Omental fat pad (tissue), 4 donors: ENCODE results near the gene RPE. TPM values are rescaled to one million over a fixed set of nuclear protein-coding genes. Genes with fewer than 3 reads are reported as not detected.

ENCODE experiments used
- ATAC-seq: fragments of 150-250 bp; one replicate; pipeline ENCODE4 v1.9.1; 2016; ENCODE audit warnings: mild to moderate bottlenecking, moderate library complexity; ENCODE audit not compliant: low FRiP score
- DNase-seq: peaks from one replicate; pipeline ENCODE4 v3.0.0-alpha.2; 2019; ENCODE audit warnings: low spot score
- CTCF ChIP-seq, 3 donors: fragments of 450-650 bp; IDR thresholded peaks; one replicate each; pipeline ENCODE4 v1.5.1; 2016 to 2017; ENCODE audit warnings: antibody characterized with exemption in 3 of 3, mild to moderate bottlenecking in 3 of 3, moderate library complexity in 2 of 3
- total RNA-seq, 4 donors: library from RNA; depleted of rRNA; stranded (reverse); fragments of >200 nt; gene quantifications; one replicate each; pipeline ENCODE4 v1.1.0, GENCODE V29; 2016

The RPE gene
- total RNA-seq, 4 donors from 2014 or later = 45.3 to 63.2 (median 50.4) TPM

DNA sequence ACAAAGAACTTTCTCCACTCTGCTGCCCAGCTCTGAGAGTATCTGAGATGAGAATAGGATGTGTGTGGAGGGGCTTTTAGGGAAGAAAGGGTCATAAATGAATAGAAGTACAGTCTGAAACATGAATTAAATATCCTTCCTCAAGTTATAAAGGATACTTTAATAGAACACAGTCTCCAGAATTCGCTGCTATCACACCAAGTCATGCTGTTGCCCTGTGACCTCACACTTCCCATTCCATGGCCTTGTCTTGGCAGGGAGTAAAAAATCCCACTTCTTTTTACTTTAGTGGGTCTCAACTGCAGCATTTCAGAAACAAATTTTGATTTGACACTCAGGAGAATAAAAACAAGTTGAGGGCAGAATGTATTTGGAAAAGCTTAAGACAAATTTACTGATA lies 3.8 kb upstream of the RPE start:
- DNase-seq (no peak), ATAC-seq (no peak)
- TF ChIP-seq CTCF (IDR thresholded peaks at IDR 0.05) = no peak

DNA sequence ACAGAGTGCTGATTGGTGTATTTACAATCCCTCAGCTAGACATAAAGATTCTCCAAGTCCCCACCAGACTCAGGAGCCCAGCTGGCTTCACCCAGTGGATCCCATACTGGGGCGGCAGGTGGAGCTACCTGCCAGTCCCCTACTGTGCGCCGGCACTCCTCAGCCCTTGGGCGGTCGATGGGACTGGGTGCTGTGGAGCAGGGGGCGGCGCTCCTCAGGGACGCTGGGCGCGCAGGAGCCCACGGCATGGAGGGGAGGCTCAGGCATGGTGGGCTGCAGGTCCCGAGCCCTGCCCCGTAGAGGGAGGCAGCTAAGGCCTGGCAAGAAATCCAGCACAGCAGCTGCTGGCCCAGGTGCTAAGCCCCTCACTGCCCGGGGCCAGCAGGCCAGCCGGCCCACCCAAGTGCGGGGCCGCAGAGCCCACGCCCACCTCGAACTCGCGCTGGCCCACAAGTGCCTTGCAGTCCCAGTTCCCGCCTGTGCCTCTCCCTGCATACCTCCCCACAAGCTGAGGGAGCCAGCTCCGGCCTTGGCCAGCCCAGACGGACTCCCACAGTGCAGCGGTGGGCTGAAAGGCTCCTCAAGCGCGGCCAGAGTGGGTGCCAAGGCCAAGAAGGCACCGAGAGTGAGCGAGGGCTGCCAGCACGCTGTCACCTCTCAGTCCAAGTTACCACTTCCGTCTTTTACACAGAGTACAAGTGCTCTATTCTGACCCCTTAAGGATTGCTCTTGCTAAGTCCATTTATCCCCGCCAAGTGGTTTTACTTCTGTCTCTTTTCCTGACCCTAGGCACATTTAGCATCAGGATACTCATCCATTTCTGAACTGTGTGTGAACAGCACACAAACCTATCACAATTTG lies 1.7 kb upstream of the RPE start:
- DNase-seq (no peak), ATAC-seq (no peak)
- TF ChIP-seq CTCF (IDR thresholded peaks at IDR 0.05) = no peak

- TF ChIP-seq CTCF (IDR thresholded peaks at IDR 0.05) = no peak
- ATAC-seq (no peak), DNase-seq (no peak)
Observed at GRCh38 chr2:210003359-210003758, 921 bp downstream of the RPE start.

- ATAC-seq (no peak), DNase-seq (no peak)
- TF ChIP-seq CTCF (IDR thresholded peaks at IDR 0.05) = no peak
Observed at GRCh38 chr2:210004881-210005280, 2.4 kb downstream of the RPE start.

DNA sequence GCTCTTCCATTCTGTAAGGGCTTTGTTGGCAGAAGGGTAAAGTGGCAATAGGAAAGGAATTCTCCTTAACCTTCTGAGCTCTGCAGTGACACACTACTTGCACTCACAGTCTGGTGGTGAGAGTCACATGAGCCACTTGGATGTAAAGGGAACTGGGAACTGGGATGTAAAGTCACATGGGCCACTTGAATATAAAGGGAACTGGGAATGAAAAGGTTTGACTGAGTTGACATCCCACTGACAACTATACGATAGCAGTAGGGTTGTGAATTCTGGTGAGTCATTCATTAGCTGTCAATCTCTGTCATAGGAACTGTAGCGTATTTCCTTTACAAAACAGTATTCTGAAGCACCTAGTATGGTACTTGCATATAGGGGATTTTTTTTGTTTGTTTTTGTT lies 5.5 kb downstream of the RPE start:
- ATAC-seq = no peak
- DNase-seq = no peak

DNA sequence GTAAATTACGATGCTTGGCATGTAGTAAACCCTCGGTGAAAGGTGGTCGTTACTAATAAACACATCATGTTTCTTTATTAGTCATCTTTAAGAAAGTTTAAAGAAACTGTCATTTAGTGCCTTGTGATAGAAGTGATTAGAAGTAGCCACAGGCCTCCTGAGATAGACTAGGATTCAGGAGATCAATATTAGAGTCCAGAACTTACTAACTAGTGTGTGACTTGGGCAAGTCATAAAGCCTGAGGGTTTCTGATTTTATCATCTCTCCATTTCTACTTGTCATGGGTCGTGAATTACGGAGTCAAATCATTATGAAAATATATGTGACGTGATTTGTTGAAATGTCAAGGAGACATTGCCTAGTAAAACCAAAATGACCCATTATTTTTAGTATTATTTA lies 6.7 kb downstream of the RPE start:
- no peak for TF ChIP-seq CTCF (IDR thresholded peaks at IDR 0.05)
- DNase-seq (no peak), ATAC-seq (no peak)

More for the DNA sequence above, 5.5 kb downstream of the RPE start:
- no peak for TF ChIP-seq CTCF (IDR thresholded peaks at IDR 0.05)

- DNase-seq (no peak), ATAC-seq (no peak)
- no peak for TF ChIP-seq CTCF (IDR thresholded peaks at IDR 0.05)
Observed at GRCh38 chr2:210009896-210010295, 7.5 kb downstream of the RPE start.
